ENCODE results near the gene EDAR.

DNA sequence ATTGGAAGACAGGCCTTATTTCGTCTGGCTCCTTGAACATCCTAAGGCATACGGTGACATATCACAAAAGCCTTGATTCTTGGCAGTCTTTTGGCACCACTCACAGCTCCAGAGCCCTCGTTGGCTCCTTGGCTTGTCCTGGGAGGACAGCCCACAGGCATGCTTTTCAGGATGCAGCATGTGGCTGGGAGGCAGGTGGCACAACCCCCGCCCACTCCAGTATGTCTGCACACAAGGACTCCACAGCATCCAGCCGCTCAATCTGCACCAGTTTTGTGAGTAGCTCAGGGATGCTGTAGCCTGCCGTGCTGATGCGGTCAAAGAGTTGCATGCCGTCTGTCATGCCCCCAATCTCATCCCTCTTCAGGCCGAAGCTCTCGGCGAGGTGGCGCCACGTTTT, 92.3 kb downstream of the EDAR start:
- TF ChIP-seq FOXK2 (IDR thresholded peaks at IDR 0.05) (no peak), FOXM1 (IDR thresholded peaks at IDR 0.05; ENCODE audit: borderline replicate concordance) (no peak), NFRKB (IDR thresholded peaks at IDR 0.05) (no peak), HDGF (IDR thresholded peaks at IDR 0.05; ENCODE audit: borderline replicate concordance) (no peak), SP1 (IDR thresholded peaks at IDR 0.05) (no peak), ELF4 (IDR thresholded peaks at IDR 0.05) (no peak)
- TF ChIP-seq, protein P1, sequence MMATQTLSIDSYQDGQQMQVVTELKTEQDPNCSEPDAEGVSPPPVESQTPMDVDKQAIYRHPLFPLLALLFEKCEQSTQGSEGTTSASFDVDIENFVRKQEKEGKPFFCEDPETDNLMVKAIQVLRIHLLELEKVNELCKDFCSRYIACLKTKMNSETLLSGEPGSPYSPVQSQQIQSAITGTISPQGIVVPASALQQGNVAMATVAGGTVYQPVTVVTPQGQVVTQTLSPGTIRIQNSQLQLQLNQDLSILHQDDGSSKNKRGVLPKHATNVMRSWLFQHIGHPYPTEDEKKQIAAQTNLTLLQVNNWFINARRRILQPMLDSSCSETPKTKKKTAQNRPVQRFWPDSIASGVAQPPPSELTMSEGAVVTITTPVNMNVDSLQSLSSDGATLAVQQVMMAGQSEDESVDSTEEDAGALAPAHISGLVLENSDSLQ (IDR thresholded peaks at IDR 0.05): no peak
